Skeletal muscle satellite cell (primary cell): ENCODE data around the gene CHST14.

ENCODE experiments used
- H3K27me3 ChIP-seq: 2 replicates; pipeline ENCODE4 v1.7.0; 2013; ENCODE audit warnings: low read length; ENCODE audit not compliant: control insufficient read depth, insufficient read depth
- H3K36me3 ChIP-seq: 2 replicates; pipeline ENCODE4 v1.7.0; 2013; ENCODE audit warnings: mild to moderate bottlenecking, control low read depth, low read length; ENCODE audit not compliant: insufficient read depth
- H3K4me1 ChIP-seq: 2 replicates; pipeline ENCODE4 v1.7.0; 2013; ENCODE audit warnings: low read length; ENCODE audit not compliant: control insufficient read depth, insufficient read depth
- H3K4me2 ChIP-seq: 2 replicates; pipeline ENCODE4 v1.7.0; 2013; ENCODE audit warnings: mild to moderate bottlenecking, low read length
- H3K4me3 ChIP-seq: 2 replicates; pipeline ENCODE4 v1.7.0; 2013; ENCODE audit warnings: low read length
- H3K9ac ChIP-seq: 2 replicates; pipeline ENCODE4 v1.7.0; 2013; ENCODE audit warnings: mild to moderate bottlenecking, low read depth, low read length, moderate library complexity
- H3K9me3 ChIP-seq: replicated peaks from 2 replicates; pipeline ENCODE4 v1.7.0; 2013; ENCODE audit warnings: mild to moderate bottlenecking, control low read depth, low read length

The CHST14 gene

DNA sequence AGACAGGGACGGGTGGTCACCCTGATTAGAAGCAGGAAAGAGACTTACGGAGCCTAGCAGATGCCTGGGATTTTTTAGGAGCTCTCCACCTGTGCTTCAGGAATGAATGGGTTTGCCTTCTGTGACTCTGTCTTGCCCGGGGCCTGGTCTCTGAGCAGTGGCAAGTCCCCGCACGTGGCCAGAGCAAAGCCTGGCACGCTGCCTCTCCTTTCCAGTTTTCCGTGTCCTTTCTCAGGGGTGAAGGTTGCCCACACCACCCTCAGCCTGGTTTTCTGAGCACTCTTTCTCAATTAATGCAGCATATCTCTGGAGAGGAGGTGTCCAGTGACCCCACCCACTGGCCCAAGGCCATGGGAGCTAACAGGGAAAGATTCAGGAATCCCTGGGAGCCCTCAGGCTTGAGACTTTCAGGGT lies 14.5 kb upstream of the CHST14 start:
- H3K4me1 ChIP-seq: peaks cover 17% of the 10 kb centered on the region
- H3K27me3 ChIP-seq: no peaks in the 10 kb centered on the region
- no peak overlapping the region for H3K9ac ChIP-seq
- no peaks in the 10 kb centered on the region for H3K9me3 ChIP-seq
- no peak overlapping the region for H3K4me3 ChIP-seq
- H3K4me2 ChIP-seq: no peak overlapping the region
- H3K36me3 ChIP-seq: peaks cover 10% of the 10 kb centered on the region

DNA sequence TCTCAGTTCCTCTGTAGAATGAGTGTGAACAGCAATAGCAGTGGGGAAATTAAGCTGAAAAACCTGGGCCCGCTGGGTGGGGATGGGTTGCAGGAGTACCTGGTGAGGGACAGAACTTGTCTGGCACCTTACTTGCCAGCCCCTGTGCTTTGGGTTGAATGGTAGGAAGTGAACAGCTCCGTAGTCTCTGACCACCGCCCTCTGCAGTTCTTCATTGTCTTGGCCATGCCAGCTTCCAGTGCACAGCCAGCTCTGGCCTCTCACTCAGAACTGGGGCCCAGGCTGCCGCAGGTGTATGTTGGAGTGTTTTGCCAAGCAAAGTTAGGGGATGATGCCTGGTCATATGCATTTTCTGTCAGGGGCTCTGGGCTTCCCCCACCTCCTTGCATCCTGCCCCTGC lies 14.0 kb upstream of the CHST14 start:
- H3K9me3 ChIP-seq: no peaks in the 10 kb centered on the region
- H3K9ac ChIP-seq: no peak overlapping the region
- H3K27me3 ChIP-seq: no peaks in the 10 kb centered on the region
- H3K4me1 ChIP-seq: peaks cover 17% of the 10 kb centered on the region
- no peak overlapping the region for H3K4me3 ChIP-seq
- H3K36me3 ChIP-seq: peaks cover 11% of the 10 kb centered on the region
- no peak overlapping the region for H3K4me2 ChIP-seq

DNA sequence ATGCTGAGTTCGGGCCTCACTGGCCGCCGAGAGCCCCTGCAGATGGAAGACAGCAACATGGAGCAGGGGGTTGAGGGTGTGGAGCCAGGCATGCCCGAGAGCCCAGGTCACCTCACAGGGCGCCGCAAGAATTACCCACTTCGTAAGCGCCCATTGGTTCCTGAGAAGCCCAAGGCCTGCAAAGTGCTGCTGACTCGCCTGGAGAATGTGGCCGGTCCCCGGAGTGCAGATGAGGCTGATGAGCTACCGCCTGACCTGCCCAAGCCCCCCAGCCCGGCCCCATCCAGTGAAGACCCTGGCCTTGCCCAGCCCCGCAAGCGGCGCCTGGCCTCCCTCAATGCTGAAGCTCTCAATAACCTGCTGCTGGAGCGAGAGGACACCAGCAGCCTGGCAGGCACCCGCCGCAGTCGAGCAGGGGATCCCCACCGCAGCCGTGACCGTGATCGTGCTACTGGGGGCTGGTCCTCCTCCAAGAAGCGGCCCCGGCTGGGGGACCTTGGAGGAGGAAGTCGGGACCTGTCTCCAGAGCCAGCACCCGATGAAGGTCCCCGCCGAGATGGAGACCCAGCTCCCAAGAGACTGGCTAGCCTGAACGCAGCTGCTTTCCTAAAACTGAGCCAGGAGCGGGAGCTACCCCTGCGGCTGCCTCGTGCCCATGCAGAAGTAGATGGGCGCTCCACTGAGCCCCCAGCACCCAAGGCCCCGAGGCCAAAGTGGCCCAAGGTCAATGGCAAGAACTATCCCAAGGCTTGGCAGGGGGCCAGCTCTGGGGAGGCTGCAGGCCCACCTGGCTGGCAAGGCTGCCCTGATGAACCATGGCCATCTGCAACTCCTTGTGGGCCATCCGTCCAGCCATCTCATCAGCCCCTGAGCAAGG lies 12.1 kb upstream of the CHST14 start:
- Histone ChIP-seq H3K36me3 (peaks cover 27% of the 10 kb centered on the region), H3K9ac (no peak overlapping the region), H3K9me3 (no peaks in the 10 kb centered on the region), H3K4me3 (no peak overlapping the region), H3K27me3 (no peaks in the 10 kb centered on the region), H3K4me1 (peaks cover 17% of the 10 kb centered on the region), H3K4me2 (no peak overlapping the region)

DNA sequence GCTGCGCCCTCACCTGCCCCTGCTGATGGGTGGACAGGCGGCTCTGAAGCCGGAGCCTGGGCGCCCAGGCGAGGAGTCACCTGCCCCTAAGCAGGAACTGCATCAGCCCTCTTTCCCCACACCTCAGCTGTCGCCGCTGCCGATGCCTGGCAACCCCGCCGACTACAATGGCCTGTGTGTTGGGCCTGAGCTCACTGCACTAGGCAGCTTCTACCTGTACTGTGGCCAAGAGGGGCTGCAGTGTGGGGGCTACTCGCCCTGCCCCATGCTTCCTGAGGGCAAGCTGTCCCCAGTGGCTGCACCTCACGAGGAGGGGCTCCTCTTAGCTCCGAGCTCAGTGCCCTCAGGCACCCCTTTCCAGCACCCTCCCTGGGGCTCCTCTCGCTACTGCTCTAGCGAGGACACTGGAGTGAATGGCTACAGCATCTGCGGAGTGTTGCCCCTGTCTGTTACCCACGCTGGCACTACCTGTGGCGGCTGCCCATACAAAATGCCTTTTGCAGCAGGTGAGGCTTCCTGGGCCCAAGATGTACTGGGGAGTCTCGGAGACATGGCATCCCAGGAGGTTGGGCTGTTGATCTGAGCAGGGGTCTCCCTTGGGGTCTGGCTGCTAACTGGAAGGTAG lies 11.3 kb upstream of the CHST14 start:
- Histone ChIP-seq H3K4me3 (no peak overlapping the region), H3K4me1 (peaks cover 14% of the 10 kb centered on the region), H3K9ac (no peak overlapping the region), H3K9me3 (no peaks in the 10 kb centered on the region), H3K36me3 (peaks cover 32% of the 10 kb centered on the region), H3K4me2 (no peak overlapping the region), H3K27me3 (no peaks in the 10 kb centered on the region)

DNA sequence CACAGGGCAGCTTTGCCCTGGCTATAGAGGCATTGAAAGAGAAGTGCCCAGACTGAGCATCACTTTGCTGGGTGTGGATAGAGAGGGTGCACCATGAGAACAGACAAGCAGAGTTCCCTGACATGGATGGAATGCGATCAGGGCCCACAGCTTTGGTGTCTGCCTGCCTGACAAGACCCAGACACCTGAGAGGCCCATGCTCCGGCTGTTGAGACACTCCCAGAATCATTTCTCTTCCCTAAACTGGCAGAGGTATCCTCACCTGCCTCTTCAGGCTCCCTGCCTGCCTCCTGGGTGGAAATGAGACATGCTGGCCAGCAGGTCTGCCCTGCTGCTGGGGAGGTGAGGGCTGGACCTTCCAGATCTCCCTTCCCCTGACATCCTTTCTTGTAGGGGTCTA lies 10.4 kb upstream of the CHST14 start:
- Histone ChIP-seq H3K4me3 (no peak overlapping the region), H3K27me3 (no peaks in the 10 kb centered on the region), H3K9ac (no peak overlapping the region), H3K9me3 (no peaks in the 10 kb centered on the region), H3K36me3 (peaks cover 38% of the 10 kb centered on the region), H3K4me2 (no peak overlapping the region), H3K4me1 (peaks cover 5% of the 10 kb centered on the region)

DNA sequence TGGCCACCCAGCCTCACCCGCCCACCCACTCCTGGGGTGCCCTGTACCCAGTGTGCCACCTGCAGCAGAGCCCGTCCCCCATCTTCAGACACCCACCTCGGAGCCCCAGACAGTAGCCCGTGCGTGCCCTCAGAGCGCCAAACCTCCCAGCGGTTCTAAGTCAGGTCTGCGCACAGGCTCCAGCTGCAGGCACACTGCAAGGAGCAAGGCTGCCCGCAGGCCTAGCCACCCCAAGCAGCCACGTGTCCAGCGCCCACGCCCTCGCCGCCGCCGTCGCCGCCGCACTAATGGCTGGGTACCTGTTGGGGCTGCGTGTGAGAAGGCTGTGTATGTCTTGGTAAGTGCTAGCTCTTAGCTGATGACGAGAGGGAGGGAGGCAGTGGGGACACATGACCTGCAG lies 8.8 kb upstream of the CHST14 start:
- H3K4me3 ChIP-seq: no peak overlapping the region
- H3K27me3 ChIP-seq: no peaks in the 10 kb centered on the region
- H3K9me3 ChIP-seq: no peaks in the 10 kb centered on the region
- peaks cover 51% of the 10 kb centered on the region for H3K36me3 ChIP-seq
- H3K4me1 ChIP-seq: no peaks in the 10 kb centered on the region
- no peak overlapping the region for H3K9ac ChIP-seq
- H3K4me2 ChIP-seq: no peak overlapping the region

DNA sequence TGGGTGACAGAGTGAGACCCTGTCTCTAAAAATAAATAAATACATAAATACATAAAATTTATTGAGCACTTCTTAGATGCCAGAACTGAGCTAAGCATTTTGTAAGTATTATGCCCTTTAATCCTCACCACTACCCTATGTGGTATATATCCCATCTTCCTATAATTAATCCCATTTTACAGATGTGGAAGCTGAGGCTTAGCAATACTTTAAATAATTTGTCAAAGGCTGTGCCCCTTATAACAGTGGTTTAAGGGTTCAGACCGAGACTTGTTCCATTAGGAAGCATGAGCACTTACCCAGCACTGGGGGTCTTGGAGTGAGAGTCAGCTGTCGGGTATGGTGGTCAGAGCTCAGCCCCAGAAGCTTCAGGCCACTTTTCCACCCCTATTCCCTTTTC lies 7.5 kb upstream of the CHST14 start:
- H3K36me3 ChIP-seq: peaks cover 55% of the 10 kb centered on the region
- H3K4me3 ChIP-seq: no peak overlapping the region
- no peak overlapping the region for H3K4me2 ChIP-seq
- no peaks in the 10 kb centered on the region for H3K27me3 ChIP-seq
- H3K9ac ChIP-seq: no peak overlapping the region
- no peaks in the 10 kb centered on the region for H3K9me3 ChIP-seq
- no peaks in the 10 kb centered on the region for H3K4me1 ChIP-seq

DNA sequence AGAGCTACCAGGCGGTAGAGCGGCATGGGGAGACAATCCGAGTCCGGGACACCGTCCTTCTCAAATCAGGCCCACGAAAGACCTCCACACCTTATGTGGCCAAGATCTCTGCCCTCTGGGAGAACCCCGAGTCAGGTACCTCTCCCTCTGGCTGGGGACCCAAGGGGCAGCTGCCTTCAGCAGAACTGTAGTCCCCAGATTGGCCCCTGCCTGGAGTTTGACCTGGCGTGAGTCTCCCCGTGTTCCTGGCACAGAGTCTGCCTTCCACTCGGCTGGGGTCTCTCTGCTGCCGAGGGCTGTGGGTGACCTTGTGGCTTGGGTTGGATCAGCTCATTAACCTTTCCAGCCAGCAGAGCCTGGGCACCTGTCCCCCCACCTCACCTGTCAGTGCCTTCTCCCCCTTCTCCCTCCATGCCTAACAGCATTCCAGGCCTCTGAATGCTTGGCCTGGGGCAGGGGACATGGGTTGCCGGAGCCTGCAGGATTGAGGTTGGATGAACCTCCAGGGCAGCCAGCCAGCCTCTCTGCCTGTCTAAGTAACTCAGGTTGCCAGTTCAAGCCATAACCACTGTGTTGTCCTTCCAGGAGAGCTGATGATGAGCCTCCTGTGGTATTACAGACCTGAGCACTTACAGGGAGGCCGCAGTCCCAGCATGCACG lies 6.8 kb upstream of the CHST14 start:
- H3K9ac ChIP-seq: no peak overlapping the region
- H3K4me2 ChIP-seq: no peak overlapping the region
- H3K4me3 ChIP-seq: no peak overlapping the region
- H3K27me3 ChIP-seq: no peaks in the 10 kb centered on the region
- peaks cover 56% of the 10 kb centered on the region for H3K36me3 ChIP-seq
- H3K9me3 ChIP-seq: no peaks in the 10 kb centered on the region
- no peaks in the 10 kb centered on the region for H3K4me1 ChIP-seq

DNA sequence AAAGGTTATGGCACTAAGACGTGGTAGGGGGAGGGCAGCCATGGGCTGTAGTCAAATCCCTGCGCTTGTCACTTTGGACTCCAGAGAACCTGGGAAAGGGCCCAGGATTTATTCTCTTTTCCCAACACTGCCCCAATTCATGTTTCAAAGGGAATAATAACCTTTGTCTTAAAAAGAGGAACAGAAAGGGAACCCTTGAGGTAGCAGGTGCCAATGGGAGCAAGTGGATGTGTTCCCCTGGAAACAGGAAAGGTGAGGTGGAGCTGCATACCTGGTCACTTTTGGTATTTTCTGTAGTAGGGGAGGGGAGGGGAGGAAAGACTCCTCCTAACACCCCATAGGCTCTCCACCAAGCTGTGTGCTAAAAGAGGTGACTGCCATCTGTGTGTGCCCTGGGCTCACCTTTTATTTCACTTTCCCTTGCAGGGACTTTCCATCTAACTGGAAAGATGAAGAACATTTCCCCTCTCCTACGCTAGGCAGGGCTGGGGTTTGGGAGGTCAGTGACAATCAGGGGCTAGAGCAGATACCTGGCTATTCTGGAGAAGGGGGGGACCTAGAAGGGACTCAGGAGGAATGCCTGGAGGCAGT lies 6.1 kb upstream of the CHST14 start:
- no peak overlapping the region for H3K9ac ChIP-seq

DNA sequence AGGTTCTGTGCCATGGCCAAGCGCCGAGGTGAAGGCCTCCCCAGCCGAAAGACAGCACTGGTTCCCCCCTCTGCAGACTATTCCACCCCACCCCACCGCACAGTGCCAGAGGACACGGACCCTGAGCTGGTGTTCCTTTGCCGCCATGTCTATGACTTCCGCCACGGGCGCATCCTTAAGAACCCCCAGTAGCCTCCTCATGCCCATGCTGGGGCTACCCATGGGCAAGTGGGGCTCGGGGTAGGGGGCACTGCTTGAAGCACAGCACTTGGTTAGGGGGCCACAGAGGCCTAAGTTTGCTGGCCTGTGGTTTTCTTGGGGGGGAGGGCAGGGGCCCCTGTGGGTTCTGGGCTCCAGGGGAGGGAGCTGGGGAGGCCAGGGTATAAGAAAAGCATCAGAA lies 4.8 kb upstream of the CHST14 start:
- Histone ChIP-seq H3K4me2 (no peak overlapping the region), H3K4me1 (peaks cover 10% of the 10 kb centered on the region), H3K4me3 (no peak overlapping the region), H3K36me3 (peaks cover 46% of the 10 kb centered on the region), H3K27me3 (no peaks in the 10 kb centered on the region), H3K9ac (no peak overlapping the region), H3K9me3 (no peaks in the 10 kb centered on the region)

More for the DNA sequence above, 6.1 kb upstream of the CHST14 start:
- H3K36me3 ChIP-seq: peaks cover 54% of the 10 kb centered on the region
- H3K4me2 ChIP-seq: no peak overlapping the region
- no peak overlapping the region for H3K4me3 ChIP-seq
- H3K9me3 ChIP-seq: no peaks in the 10 kb centered on the region
- peaks cover under 1% of the 10 kb centered on the region for H3K4me1 ChIP-seq
- no peaks in the 10 kb centered on the region for H3K27me3 ChIP-seq

DNA sequence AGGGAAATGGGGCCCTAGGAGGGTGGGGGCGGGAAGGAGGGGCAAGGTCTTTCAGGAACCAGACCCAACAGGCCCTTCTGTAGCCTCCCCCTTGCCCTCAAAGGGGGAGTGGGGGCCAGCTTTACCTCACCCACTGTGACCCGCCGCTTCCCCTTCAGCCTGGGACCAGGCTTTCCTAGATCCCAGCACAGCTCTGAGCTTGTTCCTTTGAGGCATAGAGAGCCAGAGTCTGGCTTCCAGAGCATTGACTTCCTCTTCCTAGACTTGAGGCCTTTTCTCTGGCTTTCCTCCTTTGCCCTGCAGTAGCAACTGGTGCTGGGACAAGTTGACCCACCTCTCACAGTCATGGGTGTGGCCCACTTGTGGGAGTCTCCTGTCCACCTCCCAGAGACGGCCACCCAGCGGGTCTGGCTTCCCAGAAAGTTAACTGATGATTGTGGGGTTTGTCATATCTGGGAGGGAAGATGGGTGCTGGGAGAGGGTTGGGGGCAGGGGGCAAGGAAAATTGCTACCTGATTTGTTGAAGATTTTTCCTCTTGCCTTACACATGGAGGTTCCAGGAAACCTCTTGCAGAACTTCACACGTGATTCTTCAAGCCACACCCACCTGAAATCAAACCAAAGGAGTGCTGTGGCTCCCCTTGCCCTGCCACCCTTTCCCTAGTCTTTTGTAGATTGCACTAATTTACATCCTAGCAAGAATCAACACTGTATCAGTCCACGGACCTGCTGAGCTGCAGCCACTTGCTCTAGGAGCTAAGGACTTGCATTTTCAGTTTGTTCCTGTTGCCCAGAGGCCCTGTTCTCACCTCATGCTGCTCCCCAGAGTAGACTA lies 4.1 kb upstream of the CHST14 start:
- peaks cover 46% of the 10 kb centered on the region for H3K36me3 ChIP-seq
- no peak overlapping the region for H3K9ac ChIP-seq
- peaks cover 14% of the 10 kb centered on the region for H3K4me1 ChIP-seq
- no peaks in the 10 kb centered on the region for H3K27me3 ChIP-seq
- no peaks in the 10 kb centered on the region for H3K9me3 ChIP-seq
- H3K4me2 ChIP-seq: no peak overlapping the region
- no peak overlapping the region for H3K4me3 ChIP-seq
